NCI-H1436 (cell line): ENCODE measurements around the gene KPNB1.

Source experiments
- DNase-seq: peaks from one replicate; lab custom pipeline; 2025; lab: John Stamatoyannopoulos, UW

KPNB1 gene

DNA sequence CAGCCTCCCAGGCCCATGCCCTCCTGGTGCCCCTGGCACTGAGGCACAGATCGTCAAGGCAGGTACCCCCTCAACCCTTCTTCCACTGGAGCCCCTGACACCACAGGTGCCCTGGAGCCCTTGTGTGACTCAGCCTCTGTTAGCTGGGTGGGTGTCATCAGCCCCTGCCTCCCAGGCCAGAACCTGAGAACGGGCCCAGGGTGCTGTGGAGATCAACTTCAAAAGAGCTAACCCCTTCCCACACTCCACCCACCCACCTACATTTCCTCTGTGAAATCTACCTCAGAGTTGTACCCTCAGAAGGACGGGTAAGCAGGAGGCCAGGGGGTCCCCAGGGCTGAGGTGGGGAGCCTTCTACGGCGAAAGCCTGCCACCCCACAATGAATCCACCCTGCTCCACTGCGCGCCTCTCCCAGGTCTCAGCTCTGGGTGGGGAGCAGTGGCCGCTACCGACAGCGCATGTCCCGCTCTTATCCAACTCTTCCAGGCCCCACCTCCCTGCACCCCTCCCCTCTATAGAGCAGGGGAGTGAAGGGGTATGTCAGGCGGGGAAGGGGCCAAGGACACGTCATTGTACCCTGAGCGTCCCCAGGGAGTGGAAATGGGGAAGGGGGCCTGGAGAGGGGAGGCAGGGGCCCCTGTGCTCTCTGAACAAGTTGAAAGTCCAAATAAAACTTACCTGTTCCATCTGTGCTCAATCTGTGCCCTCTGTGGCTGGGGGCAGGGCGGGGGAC is 61.8 kb downstream of the KPNB1 start:
- DNase-seq = no peak

DNA sequence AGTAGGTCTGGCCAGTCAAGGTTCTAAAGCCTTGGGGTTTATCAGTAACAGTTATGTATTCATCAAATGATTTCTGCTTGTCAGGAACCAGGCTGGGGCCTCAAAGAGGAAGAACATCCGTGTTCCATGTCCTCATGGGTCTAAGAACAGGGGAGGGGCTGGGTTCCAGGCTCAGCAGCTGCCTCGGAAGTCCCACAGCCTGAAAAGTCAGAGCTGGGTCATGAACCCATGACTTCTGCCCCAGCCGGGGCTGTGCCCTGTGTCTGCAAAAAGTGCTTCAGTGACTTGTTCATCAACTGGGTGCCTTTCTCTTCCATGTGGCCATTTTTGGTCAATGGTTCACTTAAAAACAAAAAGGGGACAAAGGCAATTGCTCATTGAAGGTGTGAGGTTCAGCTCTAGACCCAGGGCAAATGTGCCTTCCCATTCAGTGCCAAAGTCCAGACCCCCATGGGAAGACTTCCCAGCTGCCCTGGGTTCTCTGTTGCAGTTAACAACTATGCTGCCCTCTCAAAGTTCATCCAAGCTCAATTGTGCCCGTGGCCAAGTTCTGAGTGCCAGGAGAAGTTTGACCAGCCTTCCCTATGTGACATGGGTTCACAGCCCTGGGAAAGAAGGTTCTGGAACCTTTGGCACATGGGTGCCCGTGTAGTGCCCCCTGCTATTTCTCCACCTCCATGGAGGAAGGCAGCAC is 62.8 kb downstream of the KPNB1 start:
- no peak for DNase-seq

DNA sequence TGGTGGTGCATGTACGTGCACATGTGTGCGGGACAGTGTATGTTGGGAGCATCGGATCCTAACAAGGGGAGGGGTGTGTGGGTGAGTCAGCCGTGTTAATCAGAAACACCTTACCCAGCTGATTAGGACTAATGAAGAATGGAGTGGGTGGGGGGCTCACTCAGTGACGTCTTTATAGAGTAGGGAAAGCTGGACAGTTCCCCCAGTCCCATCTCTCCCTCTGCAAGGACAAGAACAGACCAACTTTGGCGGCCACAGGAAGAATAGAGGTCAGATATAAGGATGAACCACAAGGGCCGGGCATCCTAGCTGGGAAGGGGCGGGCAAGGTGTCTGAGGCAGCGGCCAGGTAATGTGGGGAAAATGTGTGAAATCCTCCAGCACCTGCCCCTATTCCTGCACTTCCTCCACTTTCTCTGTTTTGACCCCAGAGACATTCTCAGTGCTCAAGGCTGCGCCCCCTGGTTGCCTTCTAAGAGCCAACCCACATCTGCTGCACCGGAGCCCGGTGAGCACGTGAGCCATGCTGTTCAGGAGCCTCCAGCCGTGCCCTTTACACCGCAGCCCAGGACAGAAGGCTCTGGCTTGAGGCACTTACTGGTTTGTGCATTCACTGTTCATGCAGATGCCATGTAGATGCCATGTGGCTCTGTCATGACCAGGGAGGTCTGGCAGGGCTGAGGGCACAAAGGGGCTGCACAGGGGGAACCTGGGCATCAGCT is 64.4 kb downstream of the KPNB1 start:
- DNase-seq = no peak

DNA sequence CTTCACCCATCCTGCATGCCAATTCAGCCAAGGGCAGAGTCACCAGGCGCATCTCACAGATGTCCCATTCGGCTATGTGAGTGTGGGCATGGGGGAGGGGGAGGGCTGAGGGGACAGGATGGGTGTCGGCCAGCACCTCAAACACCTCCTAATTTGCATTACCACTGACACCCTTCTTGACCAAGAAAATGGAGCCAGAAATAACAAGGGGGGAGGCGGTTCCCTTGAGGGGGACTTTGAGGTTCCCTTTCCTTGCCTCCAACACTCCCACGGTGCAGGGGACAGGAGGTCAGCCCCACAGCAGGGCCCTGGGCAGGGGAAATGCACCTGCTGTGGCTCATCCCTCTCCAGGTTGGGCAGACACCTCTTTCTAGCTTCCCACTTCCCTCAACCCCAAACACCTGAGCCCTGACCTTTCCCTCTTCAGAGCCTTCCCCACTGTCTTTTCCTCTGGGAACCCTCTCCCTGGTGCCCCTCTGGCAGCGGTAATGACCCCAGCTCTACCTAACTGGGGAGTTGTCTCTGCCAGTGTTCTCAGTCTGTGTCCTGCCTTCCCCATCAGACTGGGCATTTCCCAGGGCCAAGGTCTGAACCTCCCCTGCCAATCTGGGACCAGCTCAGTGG is 65.2 kb downstream of the KPNB1 start:
- no peak for DNase-seq

GRCh38 chr17:47715669-47716325 is 66.1 kb downstream of the KPNB1 start:
- no peak for DNase-seq

DNA sequence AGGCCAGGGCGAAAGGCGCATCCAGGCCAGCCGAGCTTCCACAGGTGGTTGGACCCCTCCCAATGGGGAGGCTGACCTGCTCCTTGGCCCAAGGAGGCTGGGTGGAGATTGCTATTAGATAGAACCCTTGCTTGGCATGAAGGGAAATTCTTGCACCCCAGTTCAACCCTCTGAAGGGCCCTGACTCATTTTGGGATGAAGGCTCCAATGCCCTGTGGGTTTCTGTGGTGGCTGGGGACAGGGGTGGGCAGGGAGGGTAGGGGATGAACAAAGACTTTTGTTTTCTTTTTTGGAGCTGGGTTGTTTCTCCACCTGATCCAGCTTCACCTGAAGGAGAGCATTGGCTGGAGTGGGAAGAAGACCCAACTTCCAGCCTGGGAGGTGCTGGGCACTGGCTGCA is 66.7 kb downstream of the KPNB1 start:
- no peak for DNase-seq

DNA sequence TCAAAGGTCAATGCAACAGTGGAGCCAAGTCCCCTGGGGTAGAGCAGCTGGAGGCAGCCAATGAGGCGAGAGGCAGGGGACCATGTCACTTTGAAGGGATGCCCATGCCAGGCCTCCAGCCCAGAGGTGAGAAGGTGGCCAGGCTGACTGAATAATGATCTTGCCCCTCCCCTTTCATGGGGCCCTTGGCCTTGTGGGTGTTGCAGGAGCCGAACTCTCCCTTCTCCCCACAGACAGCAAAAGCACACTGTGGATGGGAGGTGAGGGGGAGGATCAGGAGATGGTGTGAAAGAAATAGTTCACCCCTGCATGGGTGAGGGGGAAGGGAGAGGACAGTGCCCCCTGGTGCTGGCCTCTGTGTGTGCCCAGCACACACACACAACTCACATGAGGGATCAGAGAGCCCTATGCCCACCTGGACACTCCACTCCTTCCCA is 67.6 kb downstream of the KPNB1 start:
- DNase-seq = no peak

DNA sequence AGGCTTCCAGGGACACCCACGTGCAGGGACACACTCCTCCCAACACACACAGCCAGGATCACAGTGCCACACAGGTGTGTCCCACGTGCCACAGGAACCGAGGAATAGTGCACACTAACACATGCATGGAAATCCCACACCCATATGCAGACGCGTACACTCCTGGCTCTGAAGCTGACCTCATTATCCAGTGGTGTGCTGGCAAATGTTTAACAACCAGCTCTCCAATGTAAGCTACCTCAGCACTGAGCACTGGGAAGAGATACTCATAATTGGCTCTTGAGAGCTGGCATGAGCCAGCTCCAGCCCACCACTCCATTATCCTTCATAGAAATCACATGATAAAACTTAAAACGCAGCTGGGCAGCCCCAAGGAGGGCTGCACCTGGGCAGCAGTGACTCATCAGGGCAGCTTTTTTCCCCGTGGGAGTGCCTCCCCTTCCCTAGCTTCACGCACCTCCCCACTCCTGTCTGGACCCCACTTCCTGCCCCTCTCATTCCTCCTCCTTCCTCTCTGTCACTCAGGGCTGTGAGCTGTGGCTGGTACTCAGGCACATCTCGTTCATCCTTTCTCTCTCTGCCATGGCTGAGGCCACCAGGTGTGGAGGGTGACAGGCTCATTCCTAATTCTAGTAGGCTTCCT is 68.4 kb downstream of the KPNB1 start:
- no peak for DNase-seq

GRCh38 chr17:47718634-47719405 is 69.1 kb downstream of the KPNB1 start:
- no peak for DNase-seq

GRCh38 chr17:47719411-47720152 is 69.9 kb downstream of the KPNB1 start:
- DNase-seq = no peak

DNA sequence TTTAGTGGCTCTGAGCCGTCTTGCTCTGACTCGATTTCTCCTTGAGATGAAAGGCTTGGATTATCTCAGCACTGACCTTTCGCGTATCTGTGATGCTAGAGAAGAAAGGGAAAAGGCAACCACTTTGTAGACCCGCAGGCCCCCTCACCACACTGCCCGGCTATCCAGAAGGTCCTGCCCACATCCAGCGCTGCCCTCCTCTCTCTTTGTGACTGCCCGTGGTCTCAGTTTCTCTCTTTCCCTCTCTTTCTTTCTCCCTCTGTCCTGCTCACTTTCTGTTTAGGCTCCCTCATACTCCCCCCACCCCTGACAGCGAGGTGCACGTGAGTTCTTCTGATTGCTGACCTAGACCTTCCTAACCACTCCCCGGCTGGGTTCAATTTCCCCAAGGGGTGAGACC is 70.5 kb downstream of the KPNB1 start:
- DNase-seq = no peak

DNA sequence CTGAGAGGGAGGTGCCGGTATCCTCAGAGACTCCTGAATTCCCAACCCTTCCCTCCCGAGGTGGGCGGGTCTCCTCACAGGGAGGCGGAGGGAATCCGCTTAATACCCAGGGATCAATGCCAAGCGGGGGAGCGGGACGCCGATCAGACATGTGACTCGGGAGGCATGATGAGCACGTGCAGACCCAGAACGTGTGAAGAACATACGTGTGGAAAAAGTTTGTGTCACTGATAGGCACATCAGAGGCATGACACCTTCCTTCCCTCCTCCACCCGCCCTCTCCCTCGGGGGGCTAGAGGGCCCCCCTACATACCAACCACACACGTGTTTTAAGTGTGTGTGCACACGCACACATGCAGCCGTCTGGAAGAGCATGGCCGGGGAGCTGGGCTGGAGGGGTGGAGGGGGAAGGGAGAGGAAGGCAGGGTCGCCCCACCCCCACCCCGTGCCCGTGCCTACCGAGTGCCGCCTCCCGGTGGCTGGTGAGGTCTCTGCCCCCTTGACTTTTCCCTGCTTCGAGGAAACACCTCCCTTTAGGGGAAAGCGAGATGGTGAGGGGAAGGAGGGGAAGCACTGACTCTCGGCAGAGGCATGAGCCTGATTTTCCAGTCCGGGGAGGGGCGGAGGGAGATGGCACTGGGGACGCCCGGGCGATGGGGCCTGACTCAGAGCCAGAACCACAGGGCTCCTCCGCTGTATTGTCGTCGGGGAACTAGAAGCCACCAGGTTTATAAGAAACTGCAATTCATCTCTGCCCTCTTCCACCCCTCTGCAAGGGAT is 71.2 kb downstream of the KPNB1 start:
- no peak for DNase-seq

DNA sequence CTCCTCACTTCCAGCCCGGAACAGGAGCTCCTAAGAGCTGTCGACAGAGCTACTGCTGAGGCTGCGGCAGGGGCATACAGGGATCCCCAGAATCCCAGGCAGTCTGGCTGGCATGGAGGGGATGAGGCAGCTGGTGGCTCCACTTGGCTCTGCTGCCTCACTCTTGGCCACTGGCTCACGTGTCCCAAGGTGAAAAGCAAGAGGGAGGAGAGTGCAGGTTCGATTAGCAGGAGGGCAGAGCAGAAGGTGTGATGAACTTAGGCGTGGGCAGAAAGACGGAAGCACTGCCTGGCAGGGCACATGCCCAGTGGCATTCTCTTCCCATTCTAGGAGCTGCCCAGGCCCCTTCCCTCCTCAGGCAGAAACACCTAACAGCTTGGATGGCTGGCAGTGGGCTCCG is 72.0 kb downstream of the KPNB1 start:
- no peak for DNase-seq

- DNase-seq = no peak
Measured at GRCh38 chr17:47724705-47725104, 75.0 kb downstream of the KPNB1 start.

DNA sequence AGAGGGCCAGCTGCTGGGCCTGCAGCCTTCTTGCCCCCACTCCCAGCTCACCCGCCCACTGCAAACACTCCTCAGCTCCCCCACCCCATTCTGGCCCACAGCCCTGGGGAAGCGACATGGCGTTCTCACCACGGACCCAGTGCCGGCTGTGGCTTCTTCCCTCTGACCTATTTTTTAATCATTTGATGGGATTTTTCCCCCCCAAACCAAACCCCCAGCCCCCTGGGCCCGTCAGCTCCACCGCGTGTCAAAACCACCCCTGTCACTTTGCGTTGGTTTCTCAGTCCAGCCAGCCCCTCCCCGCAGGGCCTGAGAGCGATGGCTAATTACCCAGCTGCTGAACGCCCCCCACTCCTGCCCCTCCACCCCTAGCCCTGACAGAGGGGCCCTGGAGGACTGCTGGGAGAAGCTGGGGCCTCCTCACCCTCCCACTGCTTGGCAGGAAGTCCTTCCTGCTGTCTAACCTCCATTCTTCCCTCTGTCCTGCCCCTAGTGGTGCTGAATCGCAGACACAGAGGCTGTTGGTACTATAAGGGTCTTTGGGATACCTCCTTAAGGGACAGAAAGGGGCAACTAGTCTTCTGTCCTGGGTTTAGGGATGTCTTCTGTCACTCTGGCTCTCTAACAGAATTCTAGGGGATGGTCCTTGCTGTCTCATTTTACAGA is 75.9 kb downstream of the KPNB1 start:
- no peak for DNase-seq

- no peak for DNase-seq
Measured at GRCh38 chr17:47726796-47727703, 77.3 kb downstream of the KPNB1 start.

DNA sequence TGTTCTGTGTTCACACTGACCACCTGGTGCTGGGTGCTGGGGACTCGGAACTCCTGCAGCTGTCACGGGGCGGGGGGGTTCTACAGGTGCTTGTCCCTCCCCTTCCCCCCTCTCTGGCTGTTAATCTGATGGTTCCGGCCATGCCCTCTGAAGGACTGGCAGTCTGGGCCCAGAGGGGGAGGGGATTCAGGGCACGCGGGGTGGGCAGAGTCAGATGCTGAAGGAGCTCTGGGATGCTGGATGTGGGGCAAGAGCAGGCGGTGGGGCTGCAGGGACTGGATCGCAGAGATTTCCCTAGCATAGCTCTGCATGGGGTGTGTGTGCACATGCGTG is 78.0 kb downstream of the KPNB1 start:
- DNase-seq = no peak
